ENCODE measurements around the gene SCP2D1.

Gene SCP2D1

DNA sequence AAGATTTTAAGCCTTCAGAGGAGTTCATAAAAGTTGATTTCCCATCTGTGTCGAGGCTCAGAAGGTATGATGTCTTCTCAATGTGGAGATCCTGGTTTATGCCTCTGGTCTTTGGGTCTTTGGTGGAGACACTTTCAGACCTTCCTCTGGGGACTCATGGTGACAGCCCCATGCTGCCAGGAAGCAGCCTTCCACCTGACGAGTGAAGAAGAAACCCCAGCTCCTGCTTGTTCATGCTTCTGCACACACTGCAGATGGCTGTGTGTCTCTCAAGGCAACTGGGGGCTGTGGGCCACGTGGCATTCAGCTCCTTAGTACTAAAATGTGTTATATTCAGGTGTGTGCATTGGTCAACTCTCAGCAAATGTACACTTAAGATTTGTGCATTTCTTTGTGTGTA lies 4.9 kb upstream of the SCP2D1 start:
- no peak overlapping the region for H3K4me3 ChIP-seq (ENCODE audit: control insufficient read depth, low read depth, low read length)
- TF ChIP-seq, protein P1, sequence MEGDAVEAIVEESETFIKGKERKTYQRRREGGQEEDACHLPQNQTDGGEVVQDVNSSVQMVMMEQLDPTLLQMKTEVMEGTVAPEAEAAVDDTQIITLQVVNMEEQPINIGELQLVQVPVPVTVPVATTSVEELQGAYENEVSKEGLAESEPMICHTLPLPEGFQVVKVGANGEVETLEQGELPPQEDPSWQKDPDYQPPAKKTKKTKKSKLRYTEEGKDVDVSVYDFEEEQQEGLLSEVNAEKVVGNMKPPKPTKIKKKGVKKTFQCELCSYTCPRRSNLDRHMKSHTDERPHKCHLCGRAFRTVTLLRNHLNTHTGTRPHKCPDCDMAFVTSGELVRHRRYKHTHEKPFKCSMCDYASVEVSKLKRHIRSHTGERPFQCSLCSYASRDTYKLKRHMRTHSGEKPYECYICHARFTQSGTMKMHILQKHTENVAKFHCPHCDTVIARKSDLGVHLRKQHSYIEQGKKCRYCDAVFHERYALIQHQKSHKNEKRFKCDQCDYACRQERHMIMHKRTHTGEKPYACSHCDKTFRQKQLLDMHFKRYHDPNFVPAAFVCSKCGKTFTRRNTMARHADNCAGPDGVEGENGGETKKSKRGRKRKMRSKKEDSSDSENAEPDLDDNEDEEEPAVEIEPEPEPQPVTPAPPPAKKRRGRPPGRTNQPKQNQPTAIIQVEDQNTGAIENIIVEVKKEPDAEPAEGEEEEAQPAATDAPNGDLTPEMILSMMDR (conservative IDR thresholded peaks at IDR 0.05; ENCODE audit: control insufficient read depth, insufficient read depth, low read depth, low read length) = no peak
- DNase-seq (ENCODE audit: low read depth) = no peak

DNA sequence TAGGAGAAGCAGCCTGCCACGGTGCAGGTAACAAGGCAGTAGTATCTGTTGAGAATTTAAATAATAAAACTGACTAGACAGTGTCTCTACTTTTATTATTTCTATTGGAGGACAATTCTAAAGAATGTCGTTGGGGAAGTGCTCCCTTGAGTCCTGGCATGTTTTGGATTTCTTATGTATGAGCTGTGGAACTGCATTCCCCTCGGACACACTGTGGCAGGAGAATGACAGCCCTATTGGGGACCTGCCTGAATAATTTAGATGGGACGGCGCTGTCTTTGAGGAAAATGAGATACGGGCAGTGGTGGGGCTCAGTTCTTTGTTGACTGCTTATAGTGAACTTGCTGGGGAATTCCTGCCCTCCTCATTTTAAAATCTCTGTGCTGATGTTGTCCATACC lies 2.4 kb upstream of the SCP2D1 start:
- TF ChIP-seq, protein P1 (conservative IDR thresholded peaks at IDR 0.05; ENCODE audit: control insufficient read depth, insufficient read depth, low read depth, low read length) = no peak
- no peak overlapping the region for H3K4me3 ChIP-seq (ENCODE audit: control insufficient read depth, low read depth, low read length)

DNA sequence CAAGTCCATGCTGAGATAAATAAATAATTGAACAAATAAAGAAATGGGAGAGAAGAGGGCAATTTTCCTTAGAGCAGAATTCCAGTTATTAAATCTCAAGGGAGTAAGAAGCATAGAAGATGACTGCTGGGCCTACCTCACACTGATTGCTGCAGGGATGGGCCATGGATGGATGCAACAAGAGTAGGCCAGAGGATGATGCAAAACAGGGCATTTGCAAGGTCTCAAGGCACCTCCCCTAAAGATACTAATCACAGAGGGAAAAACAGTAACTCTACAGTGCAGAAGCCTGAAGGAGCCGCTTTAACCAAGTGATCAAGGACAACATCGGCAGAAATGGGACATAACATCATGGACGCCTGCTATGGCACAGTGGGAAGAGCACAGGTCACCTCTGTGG lies 1.7 kb upstream of the SCP2D1 start:
- TF ChIP-seq, protein P1 (conservative IDR thresholded peaks at IDR 0.05; ENCODE audit: control insufficient read depth, insufficient read depth, low read depth, low read length) = no peak
- H3K4me3 ChIP-seq (ENCODE audit: control insufficient read depth, low read depth, low read length) = no peak overlapping the region

More for the DNA sequence above, 2.4 kb upstream of the SCP2D1 start:
- no peak for DNase-seq (ENCODE audit: low read depth)

DNA sequence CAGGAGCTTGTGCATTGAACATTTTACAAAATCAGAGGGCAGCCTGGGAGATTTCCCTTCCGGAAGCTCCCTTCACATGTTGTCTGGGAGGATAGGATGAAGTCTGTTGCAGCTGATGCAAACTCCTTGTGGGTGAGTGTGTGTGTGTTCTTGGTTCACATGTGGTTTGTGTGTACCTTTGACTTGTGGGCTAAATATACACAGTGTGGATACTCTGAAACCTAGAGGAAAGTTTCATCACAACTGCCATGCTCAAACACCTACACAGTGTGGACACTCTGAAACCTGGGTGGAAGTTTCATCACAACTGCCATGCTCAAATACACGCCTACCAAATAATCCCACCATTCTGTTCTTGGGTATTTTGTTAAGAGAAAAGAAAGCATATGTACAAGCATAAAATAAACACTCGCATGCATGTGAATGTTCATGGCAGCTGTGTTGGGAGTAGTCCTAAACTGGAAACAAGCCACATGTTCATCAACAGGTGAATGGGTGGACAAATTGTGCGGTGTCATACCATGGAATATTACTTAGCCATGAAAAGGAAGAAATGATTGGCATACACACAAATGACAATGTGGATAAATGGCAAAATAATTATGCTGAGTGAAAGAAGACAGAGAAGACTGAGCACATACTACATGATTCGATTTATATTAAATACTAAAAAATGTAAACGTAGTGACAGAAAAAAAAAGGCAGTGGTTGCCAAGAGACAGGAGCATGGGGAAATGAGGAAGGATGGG lies 1.8 kb downstream of the SCP2D1 start:
- TF ChIP-seq, protein P1 (conservative IDR thresholded peaks at IDR 0.05; ENCODE audit: control insufficient read depth, insufficient read depth, low read depth, low read length) = no peak
- no peak for DNase-seq (ENCODE audit: low read depth)
- no peak overlapping the region for H3K4me3 ChIP-seq (ENCODE audit: control insufficient read depth, low read depth, low read length)

More for the DNA sequence above, 1.7 kb upstream of the SCP2D1 start:
- DNase-seq (ENCODE audit: low read depth) = no peak

DNA sequence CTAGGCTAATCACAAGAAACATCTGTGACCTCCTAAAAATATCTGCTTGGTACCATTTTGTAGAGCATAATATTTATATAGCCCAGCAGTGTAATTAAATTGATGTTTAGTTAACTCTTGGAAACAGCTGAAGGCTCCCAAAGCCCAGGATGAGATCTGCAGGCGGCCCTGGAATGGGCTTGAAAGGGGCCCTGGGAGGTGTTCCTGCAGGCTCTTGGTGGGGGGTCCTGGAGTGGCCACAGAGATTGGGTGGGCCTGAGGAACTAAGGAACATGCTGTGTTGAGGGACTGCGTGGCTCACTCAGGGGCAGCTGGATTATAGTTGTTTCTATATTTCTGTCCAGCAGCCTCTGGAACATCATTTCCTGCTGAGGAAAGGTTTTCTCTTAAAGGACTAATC lies 9.2 kb downstream of the SCP2D1 start:
- no peak for DNase-seq (ENCODE audit: low read depth)
- no peak overlapping the region for H3K4me3 ChIP-seq (ENCODE audit: control insufficient read depth, low read depth, low read length)
- TF ChIP-seq, protein P1 (conservative IDR thresholded peaks at IDR 0.05; ENCODE audit: control insufficient read depth, insufficient read depth, low read depth, low read length) = no peak

DNA sequence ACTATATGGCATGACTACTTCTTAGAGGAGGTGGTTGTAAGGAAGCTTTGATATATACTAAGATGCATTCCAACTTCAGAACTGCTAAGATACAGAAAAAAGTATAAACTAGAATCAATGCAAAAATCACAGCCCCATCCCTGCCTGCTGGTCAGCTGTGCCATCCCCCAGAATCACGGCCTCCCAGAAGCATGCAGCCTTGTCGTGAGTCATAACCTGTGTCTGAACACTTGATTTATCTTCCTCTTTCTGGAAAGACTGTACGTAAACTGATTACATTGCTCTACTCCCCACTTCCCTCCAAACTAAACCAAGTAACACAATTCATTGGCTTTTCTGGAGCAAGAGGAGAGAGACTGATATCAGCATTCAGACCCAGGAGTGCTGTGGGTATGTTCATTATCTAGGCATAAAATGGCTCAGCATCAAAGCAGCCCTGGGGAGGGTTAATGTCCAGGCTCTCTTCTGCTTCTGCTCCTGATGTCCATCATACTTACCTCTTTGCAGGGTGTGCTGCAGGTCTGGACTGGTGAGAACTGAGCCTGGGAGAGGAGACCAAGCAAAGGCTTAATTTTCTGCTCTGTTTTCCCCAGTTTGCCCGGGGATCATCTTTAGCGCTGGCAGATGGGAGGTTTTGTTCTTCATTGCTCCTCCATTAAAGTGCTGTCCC lies 18.4 kb downstream of the SCP2D1 start:
- H3K4me3 ChIP-seq (ENCODE audit: control insufficient read depth, low read depth, low read length) = no peak overlapping the region
- DNase-seq (ENCODE audit: low read depth) = peak; percentile 27
- TF ChIP-seq, protein P1 (conservative IDR thresholded peaks at IDR 0.05; ENCODE audit: control insufficient read depth, insufficient read depth, low read depth, low read length) = no peak

All from fibroblast of mammary gland (primary cell).